OCI-LY1 (cell line): Measurements from ENCODE around the gene ARHGAP8.

Experiments used
- H2AFZ ChIP-seq: fragments of 200-600 bp; sonication (generic), shearing (Covaris generic); 2 replicates; pipeline ENCODE4 v1.6.0; 2014; ENCODE audit warnings: antibody characterized with exemption, mild to moderate bottlenecking, low read length
- H3F3A ChIP-seq: fragments of 200-600 bp; sonication (generic), shearing (Covaris generic); 2 replicates; pipeline ENCODE4 v1.6.0; 2014; ENCODE audit warnings: mild to moderate bottlenecking, antibody characterized with exemption, low read length, moderate library complexity; ENCODE audit not compliant: insufficient read depth
- H3K27ac ChIP-seq: fragments of 200-600 bp; sonication (generic); 2 replicates; pipeline ENCODE4 v1.5.1; 2014; ENCODE audit warnings: low read length, mixed run types, mild to moderate bottlenecking, low read depth; ENCODE audit not compliant: poor library complexity, severe bottlenecking
- H3K27me3 ChIP-seq: fragments of 200-600 bp; sonication (generic); 2 replicates; pipeline ENCODE4 v1.6.0; 2014; ENCODE audit warnings: antibody characterized with exemption, mild to moderate bottlenecking, low read length, moderate library complexity; ENCODE audit not compliant: insufficient read depth
- H3K36me3 ChIP-seq: fragments of 200-600 bp; sonication (generic); 2 replicates; pipeline ENCODE4 v1.6.1; 2014; ENCODE audit warnings: mild to moderate bottlenecking, antibody characterized with exemption, low read length, moderate library complexity, mixed read lengths; ENCODE audit not compliant: insufficient read depth
- H3K4me1 ChIP-seq: fragments of 200-600 bp; sonication (generic); 2 replicates; pipeline ENCODE4 v1.5.1; 2014; ENCODE audit warnings: mild to moderate bottlenecking, low read length, moderate library complexity; ENCODE audit not compliant: insufficient read depth, severe bottlenecking
- H3K4me2 ChIP-seq: fragments of 200-600 bp; sonication (generic), shearing (Covaris generic); 2 replicates; pipeline ENCODE4 v1.6.1; 2014; ENCODE audit warnings: low read length
- H3K4me3 ChIP-seq: fragments of 200-600 bp; sonication (generic); 2 replicates; pipeline ENCODE4 v1.5.1; 2014; ENCODE audit warnings: low read length, low read depth, mild to moderate bottlenecking, mixed read lengths; ENCODE audit not compliant: poor library complexity, severe bottlenecking
- H3K79me2 ChIP-seq: fragments of 200-600 bp; shearing (Covaris generic); 2 replicates; pipeline ENCODE4 v1.6.1; 2016; ENCODE audit warnings: mixed run types, low read length, mixed read lengths; ENCODE audit not compliant: insufficient read depth
- H3K9ac ChIP-seq: fragments of 200-600 bp; sonication (generic), shearing (Covaris generic); 2 replicates; pipeline ENCODE4 v1.6.1; 2014; ENCODE audit warnings: mild to moderate bottlenecking, low read length, mixed read lengths
- H3K9me2 ChIP-seq: fragments of 200-600 bp; sonication (generic), shearing (Covaris generic); 2 replicates; pipeline ENCODE4 v1.6.1; 2014; ENCODE audit warnings: low read depth, mild to moderate bottlenecking, low read length, mixed read lengths
- H3K9me3 ChIP-seq: fragments of 200-600 bp; shearing (Covaris generic); 2 replicates; pipeline ENCODE4 v1.6.1; 2014; ENCODE audit warnings: low read length, mixed read lengths
- H4K20me1 ChIP-seq: fragments of 200-600 bp; sonication (generic), shearing (Covaris generic); 2 replicates; pipeline ENCODE4 v1.6.0; 2016; ENCODE audit warnings: mild to moderate bottlenecking, low read length; ENCODE audit not compliant: insufficient read depth
- CTCF ChIP-seq: fragments of 200-600 bp; sonication (generic), shearing (Covaris generic); IDR thresholded peaks from 2 replicates; pipeline ENCODE4 v1.5.1; 2017; ENCODE audit warnings: mild to moderate bottlenecking, antibody characterized with exemption, low read length, moderate library complexity, mixed read lengths
- EZH2 ChIP-seq: fragments of 200-600 bp; sonication (generic), shearing (Covaris generic); IDR thresholded peaks from 2 replicates; pipeline ENCODE4 v1.8.0; 2017; ENCODE audit warnings: borderline replicate concordance, mixed run types, mild to moderate bottlenecking, antibody characterized with exemption, low read length, moderate library complexity, mixed read lengths

The ARHGAP8 gene

GRCh38 chr22:44755956-44756361 lies 3.6 kb downstream of the ARHGAP8 start:
- Histone ChIP-seq H3K4me1 (no peaks in the 10 kb centered on the region), H3F3A (no peaks in the 10 kb centered on the region), H3K9ac (no peak overlapping the region), H3K4me3 (no peak overlapping the region), H3K27me3 (no peaks in the 10 kb centered on the region), H4K20me1 (no peaks in the 10 kb centered on the region), H3K9me2 (no peaks in the 10 kb centered on the region), H2AFZ (no peak overlapping the region), H3K4me2 (no peak overlapping the region), H3K27ac (no peak overlapping the region), H3K79me2 (no peaks in the 10 kb centered on the region), H3K36me3 (no peaks in the 10 kb centered on the region), H3K9me3 (no peaks in the 10 kb centered on the region)
- no peak for TF ChIP-seq CTCF
- no peak for TF ChIP-seq EZH2

GRCh38 chr22:44758344-44758973 lies 6.1 kb downstream of the ARHGAP8 start:
- H3K27ac ChIP-seq = no peak overlapping the region
- no peaks in the 10 kb centered on the region for H3K36me3 ChIP-seq
- no peaks in the 10 kb centered on the region for H3K27me3 ChIP-seq
- TF ChIP-seq EZH2 (no peak), CTCF (no peak)
- no peak overlapping the region for H3K9ac ChIP-seq
- no peaks in the 10 kb centered on the region for H3F3A ChIP-seq
- no peaks in the 10 kb centered on the region for H3K4me1 ChIP-seq
- H2AFZ ChIP-seq = no peak overlapping the region
- H4K20me1 ChIP-seq = no peaks in the 10 kb centered on the region
- H3K4me2 ChIP-seq = no peak overlapping the region
- H3K9me3 ChIP-seq = no peaks in the 10 kb centered on the region
- H3K79me2 ChIP-seq = no peaks in the 10 kb centered on the region
- H3K4me3 ChIP-seq = no peak overlapping the region
- H3K9me2 ChIP-seq = no peaks in the 10 kb centered on the region

GRCh38 chr22:44759001-44759400 lies 6.6 kb downstream of the ARHGAP8 start:
- no peak overlapping the region for H3K27ac ChIP-seq
- H3K4me1 ChIP-seq = no peaks in the 10 kb centered on the region
- H3K27me3 ChIP-seq = no peaks in the 10 kb centered on the region
- no peaks in the 10 kb centered on the region for H4K20me1 ChIP-seq
- no peaks in the 10 kb centered on the region for H3K9me2 ChIP-seq
- no peak overlapping the region for H3K9ac ChIP-seq
- H2AFZ ChIP-seq = no peak overlapping the region
- no peak overlapping the region for H3K4me3 ChIP-seq
- no peaks in the 10 kb centered on the region for H3K79me2 ChIP-seq
- H3K36me3 ChIP-seq = no peaks in the 10 kb centered on the region
- H3F3A ChIP-seq = no peaks in the 10 kb centered on the region
- no peaks in the 10 kb centered on the region for H3K9me3 ChIP-seq
- H3K4me2 ChIP-seq = no peak overlapping the region
- TF ChIP-seq EZH2 = no peak
- TF ChIP-seq CTCF = no peak
